ENCODE data around the gene LIMS1.
"Not testable (repeated sequence)": the region's sequence is repeated elsewhere in the genome, so short reads cannot be mapped to it uniquely, and the experiment has no call there.

LIMS1 gene

DNA sequence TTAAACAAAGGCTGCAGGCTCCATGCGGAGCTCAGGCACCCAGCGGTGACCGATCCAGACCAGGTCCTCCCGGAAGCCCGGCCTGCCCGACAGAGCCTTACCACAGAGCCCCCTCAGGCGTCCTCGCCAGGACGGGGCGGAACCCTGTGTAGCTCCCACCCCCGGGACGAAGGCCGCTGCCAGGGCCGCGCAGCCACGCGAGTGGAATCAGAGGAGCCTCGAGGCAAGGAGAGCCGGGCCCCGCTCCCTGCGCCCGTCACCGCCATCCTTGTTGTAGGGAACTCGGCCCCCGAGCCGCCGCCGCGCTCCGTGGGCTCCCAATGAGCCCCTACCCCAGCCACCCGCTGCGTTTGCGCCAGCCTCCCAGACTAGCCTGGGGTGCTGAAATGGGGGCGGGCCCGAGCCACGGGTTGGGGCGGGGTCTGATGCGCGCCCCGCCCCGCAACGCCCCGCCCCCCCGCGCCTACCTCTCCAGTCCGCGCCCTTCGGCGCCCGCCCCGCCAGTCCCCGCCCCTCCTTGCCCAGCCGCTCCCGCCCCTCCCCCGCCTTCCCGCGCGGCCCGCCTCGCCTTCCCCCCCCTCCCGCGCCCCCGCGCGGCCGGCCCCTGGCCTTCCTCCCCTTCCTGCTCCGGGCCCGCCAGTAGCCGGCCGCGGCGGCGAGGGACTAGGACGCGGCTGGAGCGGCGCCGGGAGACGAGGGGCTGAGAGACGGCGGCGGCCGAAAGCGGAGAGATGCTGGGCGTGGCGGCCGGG is at the start of gene LIMS1:
LIMS1 (plus strand) TSS at position 639 of the 752 bp plus-strand sequence; CDS start at position 732, 93 bp downstream.
- DNase-seq: peak; percentile 79 to 84
- ATAC-seq: peak; percentile 91
- no peaks in the 10 kb centered on the region for H3K27me3 Mint-ChIP-seq
- peak within 1 kb of the TSS; percentile 84 to 86 for H3K4me3 Mint-ChIP-seq
- H3K4me1 Mint-ChIP-seq: peaks cover 45% of the 10 kb centered on the region
- H3K9me3 Mint-ChIP-seq: no peaks in the 10 kb centered on the region
- peak within 1 kb of the TSS; percentile 90 to 92 for H3K27ac Mint-ChIP-seq

DNA sequence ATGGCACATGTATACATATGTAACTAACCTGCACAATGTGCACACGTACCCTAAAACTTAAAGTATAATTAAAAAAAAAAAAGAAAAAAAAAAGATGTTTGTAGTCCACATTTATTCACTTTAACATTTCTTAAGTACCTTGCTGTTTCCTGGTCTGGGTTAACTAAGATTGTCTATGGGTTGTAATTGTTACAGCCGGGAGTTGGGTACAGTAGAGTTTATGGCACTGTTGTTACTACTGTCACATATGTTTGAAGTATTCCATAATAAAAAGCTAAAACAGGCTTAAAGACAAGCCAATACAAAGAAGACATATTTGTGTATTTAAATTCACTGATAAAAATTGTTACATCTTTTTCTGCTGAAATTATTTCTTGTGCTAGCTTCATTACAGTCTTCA is 49.0 kb upstream of the LIMS1 start:
- DNase-seq: no peak
- Mint-ChIP-seq H3K27ac (peak overlapping the region in 1 of 2 donors; percentile 33), H3K9me3 (no peaks in the 10 kb centered on the region), H3K4me1 (no peaks in the 10 kb centered on the region), H3K4me3 (no peak overlapping the region), H3K27me3 (no peaks in the 10 kb centered on the region)
- ATAC-seq: no peak

DNA sequence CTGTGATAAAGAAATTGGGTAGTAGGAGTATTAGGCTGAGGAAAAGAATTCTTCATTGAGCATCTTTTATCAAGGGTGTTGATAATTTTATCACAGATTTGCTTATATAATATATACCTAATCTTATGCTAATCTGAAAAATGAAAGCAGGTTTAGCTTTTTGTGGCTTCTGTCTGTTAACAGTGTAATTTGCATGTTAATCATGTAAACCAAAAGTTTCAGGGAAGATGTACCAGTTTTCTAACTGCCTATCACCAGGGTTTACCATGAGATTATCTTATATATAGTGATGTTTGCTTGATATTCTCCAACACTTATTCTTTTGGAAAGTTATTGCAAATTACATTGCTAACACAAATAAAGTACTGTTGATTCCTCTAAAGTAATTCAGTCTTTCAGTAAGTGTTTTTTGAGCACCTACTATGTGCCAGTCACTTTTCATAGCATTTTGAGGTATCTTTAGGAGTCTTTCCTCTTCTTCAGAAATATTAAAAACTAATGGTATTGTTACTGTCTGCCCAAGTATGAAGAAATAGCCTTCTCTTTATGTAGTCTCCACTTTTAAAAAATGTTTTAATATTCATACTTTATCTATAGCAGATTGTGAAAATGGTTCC is 43.7 kb upstream of the LIMS1 start:
- peak overlapping the region in 1 of 2 donors; percentile 53 for H3K4me3 Mint-ChIP-seq
- no peak overlapping the region for H3K27ac Mint-ChIP-seq
- H3K4me1 Mint-ChIP-seq: peaks cover 7% of the 10 kb centered on the region
- no peaks in the 10 kb centered on the region for H3K9me3 Mint-ChIP-seq
- H3K27me3 Mint-ChIP-seq: no peaks in the 10 kb centered on the region
- ATAC-seq (no peak), DNase-seq (no peak)

- no peak overlapping the region for H3K27ac Mint-ChIP-seq
- H3K27me3 Mint-ChIP-seq: no peaks in the 10 kb centered on the region
- H3K9me3 Mint-ChIP-seq: no peaks in the 10 kb centered on the region
- ATAC-seq: no peak
- peaks cover 7% of the 10 kb centered on the region for H3K4me1 Mint-ChIP-seq
- DNase-seq: no peak
- no peak overlapping the region for H3K4me3 Mint-ChIP-seq
Measured at GRCh38 chr2:108491848-108492247, 42.4 kb upstream of the LIMS1 start.

GRCh38 chr2:108492364-108492763 is 41.9 kb upstream of the LIMS1 start:
- ATAC-seq: no peak
- peaks cover 7% of the 10 kb centered on the region for H3K4me1 Mint-ChIP-seq
- no peak overlapping the region for H3K27ac Mint-ChIP-seq
- no peaks in the 10 kb centered on the region for H3K9me3 Mint-ChIP-seq
- H3K27me3 Mint-ChIP-seq: no peaks in the 10 kb centered on the region
- DNase-seq: no peak
- H3K4me3 Mint-ChIP-seq: no peak overlapping the region

GRCh38 chr2:108496167-108496566 is 38.1 kb upstream of the LIMS1 start:
- ATAC-seq, H3K4me1 Mint-ChIP-seq, H3K4me3 Mint-ChIP-seq, H3K27me3 Mint-ChIP-seq, DNase-seq, H3K27ac Mint-ChIP-seq, H3K9me3 Mint-ChIP-seq: not testable (repeated sequence)

- not testable (repeated sequence) for ATAC-seq, H3K4me3 Mint-ChIP-seq, H3K9me3 Mint-ChIP-seq, H3K4me1 Mint-ChIP-seq, DNase-seq, H3K27me3 Mint-ChIP-seq
- peak overlapping the region in 1 of 2 donors; percentile 40 for H3K27ac Mint-ChIP-seq
Measured at GRCh38 chr2:108507620-108508019, 26.6 kb upstream of the LIMS1 start.

DNA sequence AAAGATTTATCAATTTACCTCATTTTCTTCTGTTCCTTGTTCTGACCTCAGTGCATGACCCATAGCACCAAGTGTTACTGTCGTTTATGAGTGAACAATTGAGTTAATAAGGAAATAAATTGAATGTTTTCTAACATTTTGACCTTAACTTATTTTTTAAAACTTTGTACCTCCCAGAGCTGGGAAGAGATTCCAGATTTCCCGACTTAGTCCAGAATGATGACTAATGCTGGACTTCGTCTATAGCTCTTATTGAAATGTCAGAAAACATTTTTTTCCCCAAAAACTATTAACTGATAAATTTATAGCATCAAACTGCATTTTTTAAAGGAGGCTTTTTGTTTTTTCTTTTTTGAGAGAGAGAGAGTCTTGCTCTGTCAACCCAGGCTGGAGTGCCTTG is 21.8 kb upstream of the LIMS1 start:
- not testable (repeated sequence) for H3K9me3 Mint-ChIP-seq, ATAC-seq, H3K27me3 Mint-ChIP-seq, H3K4me3 Mint-ChIP-seq, H3K4me1 Mint-ChIP-seq, H3K27ac Mint-ChIP-seq, DNase-seq

GRCh38 chr2:108514478-108514877 is 19.8 kb upstream of the LIMS1 start:
- H3K27ac Mint-ChIP-seq, ATAC-seq, DNase-seq, H3K27me3 Mint-ChIP-seq, H3K4me3 Mint-ChIP-seq, H3K4me1 Mint-ChIP-seq: not testable (repeated sequence)
- H3K9me3 Mint-ChIP-seq: peaks cover 8 to 11% of the 10 kb centered on the region in 2 donors

DNA sequence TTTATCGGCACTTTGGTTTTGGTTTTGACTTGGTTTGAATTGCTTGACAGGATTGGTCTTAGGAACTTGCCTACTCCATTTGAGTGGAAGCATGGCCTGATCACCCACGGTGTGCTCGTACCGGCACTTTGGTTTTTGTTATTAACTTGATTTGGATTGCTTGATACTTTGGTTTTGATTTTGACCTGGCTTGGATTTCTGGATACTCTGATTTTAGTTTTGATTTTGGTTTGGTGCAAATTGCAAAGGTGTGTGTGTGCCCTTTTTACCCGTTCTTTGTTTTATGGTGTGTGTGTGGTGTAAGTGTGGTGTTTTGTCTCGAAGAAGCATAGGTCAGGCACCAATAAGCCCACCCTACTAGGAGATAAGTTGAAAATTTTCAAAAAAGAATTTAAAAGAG is 9.6 kb upstream of the LIMS1 start:
- not testable (repeated sequence) for H3K9me3 Mint-ChIP-seq, ATAC-seq, H3K4me3 Mint-ChIP-seq, H3K27ac Mint-ChIP-seq, DNase-seq, H3K27me3 Mint-ChIP-seq, H3K4me1 Mint-ChIP-seq

- not testable (repeated sequence) for H3K4me3 Mint-ChIP-seq, H3K27ac Mint-ChIP-seq, ATAC-seq, H3K4me1 Mint-ChIP-seq, H3K27me3 Mint-ChIP-seq, H3K9me3 Mint-ChIP-seq, DNase-seq
Measured at GRCh38 chr2:108525258-108525657, 9.0 kb upstream of the LIMS1 start.

GRCh38 chr2:108531674-108532055 is 2.6 kb upstream of the LIMS1 start:
- Mint-ChIP-seq H3K4me1 (peaks cover 31% of the 10 kb centered on the region), H3K4me3 (peak overlapping the region in 1 of 2 donors; percentile 73), H3K27me3 (no peaks in the 10 kb centered on the region), H3K9me3 (no peaks in the 10 kb centered on the region), H3K27ac (no peak overlapping the region)
- DNase-seq (no peak), ATAC-seq (no peak)

DNA sequence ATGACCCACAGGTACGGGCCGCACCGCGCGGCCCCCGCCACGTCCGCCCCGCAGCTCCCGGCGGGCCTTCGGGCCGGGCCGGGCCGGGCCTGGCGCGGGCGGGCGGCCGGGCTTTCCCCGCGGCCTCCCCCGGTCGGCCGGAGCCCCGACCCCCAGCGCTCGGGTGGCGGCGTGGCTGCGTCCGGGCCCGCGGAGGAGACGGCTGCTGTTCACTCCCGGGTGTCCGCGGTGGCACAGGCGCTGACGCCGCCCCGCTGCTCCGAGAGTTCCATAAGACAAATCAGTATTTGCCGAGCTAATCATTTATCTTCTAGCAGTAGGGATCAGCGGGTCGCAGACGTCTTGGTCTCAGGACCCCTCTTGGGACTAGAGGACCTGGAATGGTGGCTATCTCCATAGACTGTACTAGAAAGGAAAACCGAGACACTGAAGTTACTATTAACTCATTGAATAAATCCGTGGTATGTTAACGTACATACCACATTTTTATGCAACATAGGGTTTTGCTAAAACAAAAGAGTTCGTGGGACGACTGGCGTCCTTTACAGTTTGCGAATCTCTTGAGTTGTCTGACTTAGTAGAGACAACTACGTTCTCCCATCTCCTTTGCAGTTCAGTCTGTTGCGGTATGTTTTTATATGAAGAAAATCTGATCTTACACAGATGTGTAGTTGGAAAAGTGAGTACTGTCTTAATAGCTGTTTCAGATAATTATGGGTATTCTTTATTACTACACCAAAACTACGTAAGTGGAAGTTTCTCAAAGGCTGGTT is 500 bp downstream of the LIMS1 start:
- peak overlapping the region; percentile 84 to 86 for H3K4me3 Mint-ChIP-seq
- no peaks in the 10 kb centered on the region for H3K27me3 Mint-ChIP-seq
- no peaks in the 10 kb centered on the region for H3K9me3 Mint-ChIP-seq
- peak overlapping the region; percentile 90 to 92 for H3K27ac Mint-ChIP-seq
- peaks cover 45% of the 10 kb centered on the region for H3K4me1 Mint-ChIP-seq
- peak in 1 of 2 donors; percentile 47 for DNase-seq
- peak; percentile 61 for ATAC-seq

- no peaks in the 10 kb centered on the region for H3K9me3 Mint-ChIP-seq
- ATAC-seq (no peak), DNase-seq (no peak)
- H3K27me3 Mint-ChIP-seq: no peaks in the 10 kb centered on the region
- H3K4me1 Mint-ChIP-seq: peaks cover 45% of the 10 kb centered on the region
- H3K4me3 Mint-ChIP-seq: peak overlapping the region; percentile 84 to 85
- no peak overlapping the region for H3K27ac Mint-ChIP-seq
Measured at GRCh38 chr2:108535357-108535631, 1.0 kb downstream of the LIMS1 start.

DNA sequence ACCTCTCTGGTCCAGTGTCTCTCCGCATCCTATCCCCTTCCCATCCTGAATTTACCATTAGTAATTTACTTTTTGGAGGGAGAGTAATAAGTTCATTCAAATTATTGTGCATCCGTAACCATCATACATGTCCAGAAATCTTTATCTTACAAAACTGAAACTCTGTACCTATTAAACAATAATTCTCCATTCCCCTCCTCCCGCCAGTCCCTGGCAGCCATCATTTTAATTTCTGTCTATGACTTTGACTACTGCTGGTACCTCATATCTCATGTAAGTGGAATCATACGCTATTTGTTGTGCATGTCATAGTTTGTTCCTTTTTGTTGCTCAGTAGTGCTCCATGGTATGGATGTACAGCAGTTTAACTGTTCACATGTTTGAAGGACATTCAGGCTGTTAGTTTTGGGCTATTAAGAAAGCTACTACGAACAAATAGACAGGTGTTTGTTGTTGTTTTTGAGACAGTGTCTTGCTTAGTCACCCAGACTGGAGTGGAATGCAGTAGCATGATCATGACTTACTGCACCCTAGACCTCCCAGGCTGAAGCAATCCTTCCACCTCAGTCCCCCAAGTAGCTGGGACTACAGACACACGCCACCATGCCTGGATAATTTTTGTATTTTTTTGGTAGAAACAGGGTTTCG is 2.0 kb downstream of the LIMS1 start:
- Mint-ChIP-seq H3K9me3 (no peaks in the 10 kb centered on the region), H3K4me3 (peak overlapping the region; percentile 46 to 54), H3K27me3 (no peaks in the 10 kb centered on the region), H3K27ac (no peak overlapping the region), H3K4me1 (peaks cover 39% of the 10 kb centered on the region)
- no peak for DNase-seq
- ATAC-seq: no peak

- no peak overlapping the region for H3K27ac Mint-ChIP-seq
- no peaks in the 10 kb centered on the region for H3K9me3 Mint-ChIP-seq
- no peak for DNase-seq
- no peak for ATAC-seq
- H3K4me1 Mint-ChIP-seq: peaks cover 37% of the 10 kb centered on the region
- H3K27me3 Mint-ChIP-seq: no peaks in the 10 kb centered on the region
- no peak overlapping the region for H3K4me3 Mint-ChIP-seq
Measured at GRCh38 chr2:108536911-108537310, 2.6 kb downstream of the LIMS1 start.

Data from stimulated activated naive CD8-positive, alpha-beta T cell treated with anti-CD3 and anti-CD28 coated beads, Interleukin-15, amount 100 ng/mL, for 72 hours (primary cell).